ENCODE measurements around the gene PCDHGC5. TPM values are rescaled to one million over a fixed set of nuclear protein-coding genes. Genes with fewer than 3 reads are reported as not detected.

PCDHGC5 gene
- total and polyA plus RNA-seq, 2 donors (not counting 3 experiments of a cell fraction or from before 2014, with no cell fraction given): 0.21 to 1.2 TPM

DNA sequence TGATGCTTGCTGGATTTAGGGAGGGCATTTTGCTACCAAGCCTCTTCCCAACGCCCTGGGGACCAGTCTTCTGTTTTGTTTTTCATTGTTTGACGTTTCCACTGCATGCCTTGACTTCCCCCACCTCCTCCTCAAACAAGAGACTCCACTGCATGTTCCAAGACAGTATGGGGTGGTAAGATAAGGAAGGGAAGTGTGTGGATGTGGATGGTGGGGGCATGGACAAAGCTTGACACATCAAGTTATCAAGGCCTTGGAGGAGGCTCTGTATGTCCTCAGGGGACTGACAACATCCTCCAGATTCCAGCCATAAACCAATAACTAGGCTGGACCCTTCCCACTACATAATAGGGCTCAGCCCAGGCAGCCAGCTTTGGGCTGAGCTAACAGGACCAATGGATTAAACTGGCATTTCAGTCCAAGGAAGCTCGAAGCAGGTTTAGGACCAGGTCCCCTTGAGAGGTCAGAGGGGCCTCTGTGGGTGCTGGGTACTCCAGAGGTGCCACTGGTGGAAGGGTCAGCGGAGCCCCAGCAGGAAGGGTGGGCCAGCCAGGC is 23.0 kb downstream of the PCDHGC5 start:
- ChIA-PET CTCF (interaction anchor here (0.6 to 9.8 kb wide), 13 partner anchors 10 to 173 kb away, joined by 3 to 158 read pairs (median 13); partner anchors contain the start of genes PCDHGA11, PCDHGA12, PCDHGA2 and PCDHGC3), POLR2A (no interaction called here)
- Histone ChIP-seq H3K27ac (ENCODE audit: insufficient read depth, low read depth, low read length) (no peak overlapping the region), H3K9me3 (replicated peaks; ENCODE audit: control insufficient read depth, insufficient read depth, low read length) (no peaks in the 10 kb centered on the region), H4K20me1 (replicated peaks; ENCODE audit: control insufficient read depth, extremely low read depth, insufficient read depth, low read length) (no peaks in the 10 kb centered on the region), H3K36me3 (ENCODE audit: control insufficient read depth in 2 of 2, extremely low read depth in 1 of 2, insufficient read depth in 2 of 2, low read length in 2 of 2) (peaks cover 2 to 9% of the 10 kb centered on the region in 2 experiments), H3K79me2 (ENCODE audit: control insufficient read depth, insufficient read depth, low read length) (no peaks in the 10 kb centered on the region), H3K4me3 (replicated peaks in 1 of 3; ENCODE audit: insufficient read depth in 1 of 3, low read depth in 1 of 3, low read length in 3 of 3) (no peak overlapping the region), H3K4me2 (ENCODE audit: insufficient read depth, low read length) (no peak overlapping the region), H3K4me1 (ENCODE audit: control insufficient read depth, extremely low read depth, insufficient read depth, low read length) (peaks cover 31% of the 10 kb centered on the region), H2AFZ (ENCODE audit: low read depth, low read length) (no peak overlapping the region), H3K9ac (replicated peaks; ENCODE audit: extremely low read depth, insufficient read depth, low read length) (no peak overlapping the region), H3K9me1 (replicated peaks; ENCODE audit: control insufficient read depth, extremely low read depth, insufficient read depth, low read length) (no peaks in the 10 kb centered on the region), H3K27me3 (ENCODE audit: control insufficient read depth in 2 of 2, insufficient read depth in 2 of 2, low read length in 2 of 2) (no peaks in the 10 kb centered on the region)
- no TSS peak for BruUV-seq (replicated peaks)
- intact Hi-C loops (cut with micrococcal nuclease): loop anchor here (1.0 to 2.0 kb wide), 2 partner anchors 36 to 49 kb away; no protein-coding TSS in a partner anchor
- dilution Hi-C loops (cut with MboI; ENCODE audit: extremely low pct_ligation_motif_present, low sequenced_read_pairs): no loop called here
- DNase-seq (ENCODE audit: low read depth, low spot score) (no peak), FAIRE-seq (no peak)
- TF ChIP-seq POLR2AphosphoS5 (IDR thresholded peaks at IDR 0.05; ENCODE audit: insufficient read depth, low read depth, low read length): no peak
- TF ChIP-seq POLR2A (IDR thresholded peaks at IDR 0.05; ENCODE audit: low read depth, low read length): no peak
- TF ChIP-seq, protein P1, sequence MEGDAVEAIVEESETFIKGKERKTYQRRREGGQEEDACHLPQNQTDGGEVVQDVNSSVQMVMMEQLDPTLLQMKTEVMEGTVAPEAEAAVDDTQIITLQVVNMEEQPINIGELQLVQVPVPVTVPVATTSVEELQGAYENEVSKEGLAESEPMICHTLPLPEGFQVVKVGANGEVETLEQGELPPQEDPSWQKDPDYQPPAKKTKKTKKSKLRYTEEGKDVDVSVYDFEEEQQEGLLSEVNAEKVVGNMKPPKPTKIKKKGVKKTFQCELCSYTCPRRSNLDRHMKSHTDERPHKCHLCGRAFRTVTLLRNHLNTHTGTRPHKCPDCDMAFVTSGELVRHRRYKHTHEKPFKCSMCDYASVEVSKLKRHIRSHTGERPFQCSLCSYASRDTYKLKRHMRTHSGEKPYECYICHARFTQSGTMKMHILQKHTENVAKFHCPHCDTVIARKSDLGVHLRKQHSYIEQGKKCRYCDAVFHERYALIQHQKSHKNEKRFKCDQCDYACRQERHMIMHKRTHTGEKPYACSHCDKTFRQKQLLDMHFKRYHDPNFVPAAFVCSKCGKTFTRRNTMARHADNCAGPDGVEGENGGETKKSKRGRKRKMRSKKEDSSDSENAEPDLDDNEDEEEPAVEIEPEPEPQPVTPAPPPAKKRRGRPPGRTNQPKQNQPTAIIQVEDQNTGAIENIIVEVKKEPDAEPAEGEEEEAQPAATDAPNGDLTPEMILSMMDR (IDR thresholded peaks at IDR 0.05; ENCODE audit: extremely low read depth in 1 of 2, insufficient read depth in 1 of 2, low read depth in 1 of 2, low read length in 2 of 2): no peak
- TF ChIP-seq, protein P2, sequence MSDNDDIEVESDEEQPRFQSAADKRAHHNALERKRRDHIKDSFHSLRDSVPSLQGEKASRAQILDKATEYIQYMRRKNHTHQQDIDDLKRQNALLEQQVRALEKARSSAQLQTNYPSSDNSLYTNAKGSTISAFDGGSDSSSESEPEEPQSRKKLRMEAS (IDR thresholded peaks at IDR 0.05; ENCODE audit: insufficient read depth, insufficient read length): no peak
- no peak for TF ChIP-seq EZH2 (IDR thresholded peaks at IDR 0.05; ENCODE audit: borderline replicate concordance, low read depth, low read length, severe bottlenecking)
- TF ChIP-seq GATA2 (IDR thresholded peaks at IDR 0.05; ENCODE audit: insufficient read depth, insufficient read length, low read depth, low read length): no peak
- TF ChIP-seq MYC (IDR thresholded peaks at IDR 0.05; ENCODE audit: low read depth, low read length): no peak
- no peak for TF ChIP-seq JUN (IDR thresholded peaks at IDR 0.05; ENCODE audit: borderline replicate concordance, insufficient read depth, insufficient read length, low read depth)
- no peak for TF ChIP-seq FOS (IDR thresholded peaks at IDR 0.05; ENCODE audit: borderline replicate concordance, insufficient read depth, low read length)
